ENCODE measurements around the gene PBLD. TPM values are rescaled to one million over a fixed set of nuclear protein-coding genes. Genes with fewer than 3 reads are reported as not detected.

Gene PBLD
- polyA plus RNA-seq, 3 donors, result 58.0 to 98.2 (median 92.0) TPM

GRCh38 chr10:68239069-68239468 lies 93.7 kb downstream of the PBLD start:
- DNase-seq, result no peak

- DNase-seq, result no peak
Measured at GRCh38 chr10:68238371-68238770, 94.4 kb downstream of the PBLD start.

- DNase-seq, result no peak
Measured at GRCh38 chr10:68237173-68237572, 95.6 kb downstream of the PBLD start.

DNA sequence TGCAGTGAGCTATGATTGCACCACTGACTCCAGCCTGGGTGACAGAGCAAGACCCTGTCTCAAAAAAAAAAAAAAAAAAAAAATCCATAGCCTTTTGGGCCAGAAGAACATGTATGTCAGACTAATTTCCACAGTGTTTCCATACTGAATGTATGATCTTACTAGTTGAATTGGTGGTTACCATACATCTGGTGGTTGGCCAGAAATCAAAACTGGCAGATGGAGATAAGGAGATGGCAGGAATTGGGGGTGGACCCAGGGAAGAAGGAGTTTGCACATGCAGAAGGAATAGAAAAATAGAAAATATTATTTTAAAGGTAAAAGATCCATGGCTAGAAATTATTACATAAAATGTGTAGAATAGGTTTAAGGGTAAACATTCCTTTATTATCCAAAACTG lies 97.1 kb downstream of the PBLD start:
- no peak for DNase-seq

DNA sequence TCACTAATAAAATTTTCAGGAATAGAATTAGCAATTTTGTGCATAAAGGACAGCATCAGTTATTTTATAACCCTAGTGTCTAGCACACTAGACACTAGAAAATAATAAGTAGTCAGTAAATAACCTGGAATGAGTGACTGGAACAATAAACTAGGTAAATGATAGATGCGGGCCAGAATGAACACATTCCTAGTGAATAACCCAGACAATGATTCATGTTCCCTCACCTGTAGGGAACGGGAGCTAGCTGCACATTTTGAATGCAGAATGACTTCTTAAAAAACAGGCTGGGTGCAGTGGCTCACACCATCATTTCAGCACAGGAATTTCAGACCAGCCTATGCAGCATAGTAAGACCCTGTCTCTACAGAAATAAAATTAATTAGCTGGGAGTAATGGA lies 97.6 kb downstream of the PBLD start:
- DNase-seq, result no peak

DNA sequence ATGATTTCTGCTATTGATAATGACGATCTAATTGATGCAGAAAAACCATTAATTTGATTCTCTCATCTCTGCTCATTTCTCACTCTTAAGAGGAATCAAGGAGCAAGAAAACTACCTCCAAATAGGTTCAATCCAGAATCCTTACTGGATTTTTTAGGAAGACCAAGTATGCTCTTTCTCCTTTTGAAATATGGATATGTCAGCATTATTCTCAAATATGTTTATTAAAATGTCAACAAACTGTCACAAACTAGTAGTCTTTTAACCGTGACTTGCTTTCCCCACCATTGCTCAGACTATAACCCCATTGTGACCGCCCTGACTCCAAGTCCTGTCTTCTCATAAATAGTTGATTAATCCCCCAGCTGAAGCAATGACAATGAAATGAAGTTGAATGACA lies 99.7 kb downstream of the PBLD start:
- no peak for DNase-seq

Other genes starting within 250 kb of the PBLD start
- gene MYPN, start 223.4 kb downstream of the PBLD start, polyA plus RNA-seq (ENCODE audit: insufficient read length in 3 of 3), result under 1 TPM in 2 of 3 donors, not detected in 1; 0.05 to 0.10 TPM
- gene ATOH7, start 100.8 kb downstream of the PBLD start, polyA plus RNA-seq (ENCODE audit: insufficient read length in 3 of 3), result 1 to 10 TPM; 1.4 to 2.6 (median 1.4) TPM
- gene HNRNPH3, start 864 bp downstream of the PBLD start, polyA plus RNA-seq (ENCODE audit: insufficient read length in 3 of 3), result 100 to 1,000 TPM; 322 to 401 (median 374) TPM
- gene RUFY2, start 74.3 kb upstream of the PBLD start, polyA plus RNA-seq (ENCODE audit: insufficient read length in 3 of 3), result 10 to 100 TPM; 19.0 to 33.7 (median 31.1) TPM
- 10 to 100 TPM; 10.3 to 14.8 (median 14.6) TPM for gene DNA2, start 139.0 kb upstream of the PBLD start, polyA plus RNA-seq (ENCODE audit: insufficient read length in 3 of 3)
- gene SLC25A16, start 194.6 kb upstream of the PBLD start, polyA plus RNA-seq (ENCODE audit: insufficient read length in 3 of 3), result 10 to 100 TPM; 14.9 to 22.4 (median 20.0) TPM
- gene TET1, start 227.4 kb upstream of the PBLD start, polyA plus RNA-seq (ENCODE audit: insufficient read length in 3 of 3), result 10 to 100 TPM in 1 of 3 donors, 1 to 10 TPM in 2; 9.9 to 10.0 (median 9.9) TPM